Spinal cord (tissue), 10 donors: ENCODE data around the gene GCHFR. TPM values are rescaled to one million over a fixed set of nuclear protein-coding genes. Genes with fewer than 3 reads are reported as not detected.

Source experiments
- DNase-seq, 6 donors: peaks; one replicate each; pipeline versions ENCODE4 v3.0.0 to v3.0.0-alpha.2; 2013 to 2015; ENCODE audit warnings: low spot score in 6 of 6, low read depth in 4 of 6
- H3K27ac ChIP-seq: one replicate; pipeline ENCODE4 v1.5.1; 2013; ENCODE audit warnings: low read depth, low read length, control low read depth
- H3K27me3 ChIP-seq: one replicate; pipeline ENCODE4 v1.6.1; 2013; ENCODE audit warnings: low read length; ENCODE audit not compliant: control insufficient read depth, insufficient read depth
- H3K36me3 ChIP-seq: one replicate; pipeline ENCODE4 v1.6.1; 2013; ENCODE audit warnings: low read length; ENCODE audit not compliant: control insufficient read depth, insufficient read depth
- H3K4me1 ChIP-seq: one replicate; pipeline ENCODE4 v1.6.1; 2013; ENCODE audit warnings: low read length; ENCODE audit not compliant: control insufficient read depth, insufficient read depth
- H3K4me3 ChIP-seq: one replicate; pipeline ENCODE4 v1.5.1; 2013; ENCODE audit warnings: low read depth, low read length, control low read depth
- H3K9me3 ChIP-seq: one replicate; pipeline ENCODE4 v1.6.1; 2013; ENCODE audit warnings: low read length; ENCODE audit not compliant: control insufficient read depth, insufficient read depth
- WGBS: methylation state at CpG from one replicate; pipeline ENCODE4 v1.1.5; 2013; ENCODE audit warnings: missing lambda C conversion rate; ENCODE audit not compliant: insufficient coverage; 5-methylcytosine and 5-hydroxymethylcytosine counted together
- polyA plus RNA-seq, 2 donors: library from polyadenylated mRNA; unstranded; fragments of 120-200 nt; gene quantifications; one replicate each; pipeline ENCODE4 v1.2.1, GENCODE V29; 2013; ENCODE audit not compliant: insufficient read length in 2 of 2
- total RNA-seq, 2 donors: library from RNA; depleted of rRNA in 1 of 2; stranded (reverse); fragments of 120-200 nt in 1 of 2; fragments of >200 nt in 1 of 2; gene quantifications; one replicate each; pipeline versions ENCODE4 v1.2.3 to v1.2.4, GENCODE V29; 2013 to 2014
- donor health status: healthy.

Gene GCHFR
- total and polyA plus RNA-seq, 4 donors, result 14.2 to 29.1 (median 21.9) TPM

DNA sequence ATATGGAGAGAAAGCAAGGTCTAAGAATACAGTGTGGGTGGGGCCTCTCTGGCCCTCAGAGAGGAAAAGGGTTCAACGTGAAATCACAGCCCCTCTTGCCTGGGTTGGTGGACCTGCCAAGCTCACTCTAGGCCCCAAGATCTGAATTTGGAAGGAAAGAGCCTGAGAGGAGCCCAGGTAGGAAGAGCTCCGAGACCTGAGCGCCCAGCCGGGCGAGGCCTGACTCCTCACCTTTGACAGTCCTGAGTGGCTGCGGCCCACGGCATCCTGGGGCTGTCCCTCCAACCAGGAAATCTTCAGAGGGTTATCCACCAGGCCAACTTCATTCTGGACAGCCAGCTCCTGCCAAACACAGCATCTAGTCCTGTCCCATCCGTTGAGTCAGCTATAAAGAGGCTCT is 9.6 kb downstream of the GCHFR start:
- Histone ChIP-seq H3K9me3 (no peaks in the 10 kb centered on the region), H3K4me3 (no peak overlapping the region), H3K4me1 (peaks cover 28% of the 10 kb centered on the region), H3K36me3 (peaks cover 97% of the 10 kb centered on the region), H3K27ac (no peak overlapping the region), H3K27me3 (no peaks in the 10 kb centered on the region)
- 87% methylated on average over 8 of the region's 8 CpGs for WGBS
- DNase-seq, result no peak

DNA sequence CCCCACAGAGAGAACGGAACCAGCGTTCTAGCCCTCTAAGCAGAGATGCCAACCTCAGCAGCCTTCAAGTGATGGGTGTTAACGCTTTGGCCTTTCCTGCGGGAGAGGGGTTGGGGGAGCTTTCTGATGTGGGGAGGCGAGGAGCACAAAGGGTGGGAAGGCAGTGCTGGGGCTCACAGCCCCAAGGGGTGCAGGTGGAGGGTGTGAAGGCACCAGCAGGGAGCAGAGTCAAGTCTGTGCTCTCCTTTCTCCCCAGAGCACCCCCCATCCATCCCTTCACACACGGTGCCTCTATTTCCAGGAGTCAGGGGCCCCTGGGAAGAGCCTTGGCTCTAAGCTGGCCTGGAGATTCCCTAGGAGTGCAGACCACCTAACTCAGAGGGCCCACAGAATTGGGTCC is 10.0 kb downstream of the GCHFR start:
- H3K36me3 ChIP-seq, result peaks cover 97% of the 10 kb centered on the region
- no peak for DNase-seq

GRCh38 chr15:40775007-40775406 is 11.1 kb downstream of the GCHFR start:
- no peak for DNase-seq
- peaks cover 97% of the 10 kb centered on the region for H3K36me3 ChIP-seq
- WGBS, result 92% methylated on average over 10 of the region's 10 CpGs

More for the DNA sequence above, 10.0 kb downstream of the GCHFR start:
- Histone ChIP-seq H3K27me3 (no peaks in the 10 kb centered on the region), H3K9me3 (no peaks in the 10 kb centered on the region), H3K4me3 (no peak overlapping the region), H3K27ac (no peak overlapping the region), H3K4me1 (peaks cover 24% of the 10 kb centered on the region)
- 92% methylated on average over 1 of the region's 6 CpGs for WGBS

DNA sequence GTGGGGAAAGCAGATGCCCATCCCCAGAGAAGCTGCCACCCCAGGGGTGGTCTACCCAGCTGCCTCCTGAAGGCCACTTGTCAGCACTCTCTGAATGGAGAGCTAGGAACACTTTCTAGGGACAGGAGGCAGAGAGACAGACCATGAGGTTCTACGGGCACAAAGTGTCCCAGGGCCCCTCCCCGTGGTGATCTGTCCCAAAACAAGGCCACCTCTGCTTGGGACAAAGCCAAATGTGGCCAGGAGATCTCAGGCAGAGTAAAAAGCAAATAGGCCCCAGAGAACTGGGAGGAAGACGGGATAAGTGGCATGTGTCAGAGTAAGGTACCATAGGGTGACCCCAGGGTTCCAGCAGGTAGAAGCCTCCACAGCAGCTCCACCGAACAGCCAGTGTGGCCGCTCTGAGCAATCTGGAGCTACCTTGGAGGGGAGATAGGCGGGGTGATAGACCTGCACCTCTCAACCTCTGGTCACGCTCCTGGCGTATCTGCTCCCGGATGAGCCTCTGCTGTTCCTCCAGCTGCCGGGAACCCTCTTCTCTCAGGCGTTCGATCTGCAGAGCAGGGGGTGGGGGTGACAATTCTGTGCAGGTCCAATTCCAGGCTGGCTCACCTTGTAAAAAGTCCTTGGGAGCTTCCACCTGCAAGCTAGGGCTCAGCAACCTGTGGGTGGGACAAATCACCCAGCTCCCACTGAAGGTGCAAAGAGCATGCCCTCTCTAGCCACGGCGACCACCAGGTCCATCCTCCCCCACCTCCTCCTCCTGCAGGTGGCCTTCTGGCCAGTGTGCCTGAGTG is 12.1 kb downstream of the GCHFR start:
- no peak overlapping the region for H3K4me3 ChIP-seq
- DNase-seq, result no peak
- H3K9me3 ChIP-seq, result no peaks in the 10 kb centered on the region
- H3K27me3 ChIP-seq, result no peaks in the 10 kb centered on the region
- peaks cover 6% of the 10 kb centered on the region for H3K4me1 ChIP-seq
- 93% methylated on average over 13 of the region's 14 CpGs for WGBS
- no peak overlapping the region for H3K27ac ChIP-seq
- peaks cover 89% of the 10 kb centered on the region for H3K36me3 ChIP-seq

More at GRCh38 chr15:40775007-40775406, 11.1 kb downstream of the GCHFR start:
- Histone ChIP-seq H3K4me1 (peaks cover 12% of the 10 kb centered on the region), H3K4me3 (no peak overlapping the region), H3K27ac (no peak overlapping the region), H3K9me3 (no peaks in the 10 kb centered on the region), H3K27me3 (no peaks in the 10 kb centered on the region)

- 88% methylated on average over 7 of the region's 11 CpGs for WGBS
- H3K4me3 ChIP-seq, result no peak overlapping the region
- peaks cover 4% of the 10 kb centered on the region for H3K4me1 ChIP-seq
- no peak for DNase-seq
- no peaks in the 10 kb centered on the region for H3K27me3 ChIP-seq
- H3K9me3 ChIP-seq, result no peaks in the 10 kb centered on the region
- H3K36me3 ChIP-seq, result peaks cover 83% of the 10 kb centered on the region
- no peak overlapping the region for H3K27ac ChIP-seq
These were observed 12.8 kb downstream of the GCHFR start for GRCh38 chr15:40776537-40777141.

GRCh38 chr15:40782609-40783227 is 18.9 kb downstream of the GCHFR start:
- 65% methylated on average over 4 of the region's 8 CpGs for WGBS
- H3K9me3 ChIP-seq, result no peaks in the 10 kb centered on the region
- H3K4me3 ChIP-seq, result no peak overlapping the region
- peaks cover 22% of the 10 kb centered on the region for H3K36me3 ChIP-seq
- H3K27me3 ChIP-seq, result no peaks in the 10 kb centered on the region
- DNase-seq, result peak in 1 of 6 donors; percentile 42
- H3K27ac ChIP-seq, result no peak overlapping the region
- H3K4me1 ChIP-seq, result peaks cover 3% of the 10 kb centered on the region

DNA sequence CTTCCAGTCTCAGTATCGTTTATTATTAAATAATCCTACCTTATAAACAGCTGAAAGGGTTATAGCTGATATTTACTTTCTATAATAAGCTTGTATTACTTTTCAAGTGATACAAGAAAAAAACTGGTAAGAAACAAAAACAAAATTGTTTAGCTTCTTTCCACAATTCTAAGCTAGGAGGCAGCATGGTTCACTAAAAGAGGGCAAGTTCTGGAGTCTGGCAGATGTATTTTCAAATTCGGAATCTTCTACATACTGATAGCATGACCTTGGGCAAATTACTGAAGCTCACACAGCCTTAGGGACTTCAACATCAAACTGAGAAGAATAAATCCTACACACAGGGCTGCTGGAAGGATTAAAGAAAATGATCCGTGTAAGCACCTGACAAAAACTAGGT is 21.3 kb downstream of the GCHFR start:
- Histone ChIP-seq H3K36me3 (peaks cover 2% of the 10 kb centered on the region), H3K27me3 (no peaks in the 10 kb centered on the region), H3K4me3 (no peak overlapping the region), H3K9me3 (no peaks in the 10 kb centered on the region), H3K4me1 (peaks cover 6% of the 10 kb centered on the region), H3K27ac (no peak overlapping the region)
- WGBS, result 100% methylated on average over 1 of the region's 3 CpGs
- no peak for DNase-seq

- Histone ChIP-seq H3K4me1 (peaks cover 6% of the 10 kb centered on the region), H3K36me3 (peaks cover 2% of the 10 kb centered on the region), H3K27ac (no peak overlapping the region), H3K4me3 (no peak overlapping the region), H3K27me3 (no peaks in the 10 kb centered on the region), H3K9me3 (no peaks in the 10 kb centered on the region)
- DNase-seq, result no peak
- WGBS, result 75% methylated on average over 1 of the region's 2 CpGs
These were observed 21.9 kb downstream of the GCHFR start for GRCh38 chr15:40785814-40786213.

GRCh38 chr15:40787344-40787841 is 23.5 kb downstream of the GCHFR start:
- H3K27me3 ChIP-seq, result no peaks in the 10 kb centered on the region
- no peak overlapping the region for H3K27ac ChIP-seq
- 23% methylated on average over 3 of the region's 4 CpGs for WGBS
- peaks cover 7% of the 10 kb centered on the region for H3K36me3 ChIP-seq
- H3K4me1 ChIP-seq, result peaks cover 6% of the 10 kb centered on the region
- DNase-seq, result no peak
- no peak overlapping the region for H3K4me3 ChIP-seq
- no peaks in the 10 kb centered on the region for H3K9me3 ChIP-seq
